IMR-90 (cell line): ENCODE measurements around the gene KCNJ10. TPM values are rescaled to one million over a fixed set of nuclear protein-coding genes. Genes with fewer than 3 reads are reported as not detected.

Experiments used
- ATAC-seq: fragments of 200-7000 bp; cut with Tn5 transposase; 2 replicates; pipeline ENCODE4 v1.9.1; 2020; ENCODE audit warnings: low read depth, mild to moderate bottlenecking, moderate library complexity
- BruUV-seq: library from RNA; stranded (reverse); fragments of 400-500 nt; replicated peaks from 2 replicates; lab custom pipeline; 2021; lab: Mats Ljungman, UMichigan
- CTCF ChIA-PET: fragments of 300-600 bp; formaldehyde crosslinking; extraction: SDS; loops from one replicate; lab custom pipeline; 2021; ENCODE audit warnings: antibody characterized with exemption; lab: Yijun Ruan, JAX
- POLR2A ChIA-PET: fragments of 300-600 bp; sonication (Branson Sonifier 250); formaldehyde crosslinking; loops from one replicate; lab custom pipeline; 2022; ENCODE audit warnings: antibody characterized with exemption; ENCODE audit not compliant: unreplicated experiment; lab: Charles Lee
- DNase-seq: peaks from one replicate; pipeline ENCODE4 v3.0.0; 2013
- H2AFZ ChIP-seq: replicated peaks from 2 replicates; pipeline ENCODE3; 2013; ENCODE audit warnings: low read length, mild to moderate bottlenecking; ENCODE audit not compliant: poor library complexity
- H2AK5ac ChIP-seq: 2 replicates; pipeline ENCODE4 v1.6.1; 2013; ENCODE audit warnings: low read depth, low read length, inconsistent platforms
- H2AK9ac ChIP-seq: replicated peaks from 2 replicates; pipeline ENCODE3; 2013; ENCODE audit warnings: mild to moderate bottlenecking, low read depth, low read length, moderate library complexity; ENCODE audit not compliant: poor library complexity
- H2BK120ac ChIP-seq: 2 replicates; pipeline ENCODE4 v1.6.1; 2013; ENCODE audit warnings: low read depth, low read length, inconsistent platforms
- H2BK15ac ChIP-seq: 3 replicates; pipeline ENCODE4 v1.6.1; 2013; ENCODE audit warnings: low read depth, low read length, inconsistent platforms
- H2BK20ac ChIP-seq: 2 replicates; pipeline ENCODE4 v1.6.1; 2013; ENCODE audit warnings: low read depth, mild to moderate bottlenecking, inconsistent platforms, low read length, moderate library complexity
- H2BK5ac ChIP-seq: 2 replicates; pipeline ENCODE4 v1.6.1; 2013; ENCODE audit warnings: mild to moderate bottlenecking, low read depth, low read length, inconsistent platforms; ENCODE audit not compliant: poor library complexity, severe bottlenecking
- H3K14ac ChIP-seq: replicated peaks from 2 replicates; pipeline ENCODE4 v1.6.1; 2013; ENCODE audit warnings: low read depth, low read length, inconsistent platforms
- H3K18ac ChIP-seq: 2 replicates; pipeline ENCODE4 v1.6.1; 2013; ENCODE audit warnings: low read depth, low read length, control low read depth
- H3K23ac ChIP-seq: 2 replicates; pipeline ENCODE4 v1.6.1; 2013; ENCODE audit warnings: low read depth, low read length, inconsistent platforms
- H3K27ac ChIP-seq: 2 replicates; pipeline ENCODE4 v1.5.1; 2013; ENCODE audit warnings: mild to moderate bottlenecking, control low read depth, low read length; ENCODE audit not compliant: insufficient read depth
- H3K27me3 ChIP-seq: 2 replicates; pipeline ENCODE4 v1.6.1; 2013; ENCODE audit warnings: low read length; ENCODE audit not compliant: control insufficient read depth, insufficient read depth
- H3K36me3 ChIP-seq: 2 replicates; pipeline ENCODE4 v1.6.1; 2013; ENCODE audit warnings: low read length, mixed read lengths; ENCODE audit not compliant: control insufficient read depth, insufficient read depth
- H3K4ac ChIP-seq: 2 replicates; pipeline ENCODE4 v1.6.1; 2013; ENCODE audit warnings: low read depth, low read length, inconsistent platforms
- H3K4me1 ChIP-seq: 2 replicates; pipeline ENCODE4 v1.6.1; 2013; ENCODE audit warnings: low read length, mixed read lengths; ENCODE audit not compliant: control insufficient read depth, insufficient read depth
- H3K4me2 ChIP-seq: 2 replicates; pipeline ENCODE4 v1.6.1; 2013; ENCODE audit warnings: low read depth, mild to moderate bottlenecking, control low read depth, low read length, moderate library complexity
- H3K4me3 ChIP-seq: 2 replicates; pipeline ENCODE4 v1.5.1; 2013; ENCODE audit warnings: low read depth, mild to moderate bottlenecking, control low read depth, low read length, moderate library complexity; ENCODE audit not compliant: insufficient read depth
- H3K56ac ChIP-seq: 2 replicates; pipeline ENCODE4 v1.6.1; 2013; ENCODE audit warnings: low read length, inconsistent platforms; ENCODE audit not compliant: insufficient read depth; ENCODE audit errors: extremely low read depth
- H3K79me1 ChIP-seq, 2 experiments: 2 replicates each; pipeline ENCODE4 v1.6.1; 2013; ENCODE audit warnings: low read length in 2 of 2, inconsistent platforms in 1 of 2, low read depth in 1 of 2
- H3K9ac ChIP-seq: 2 replicates; pipeline ENCODE4 v1.6.1; 2013; ENCODE audit warnings: low read depth, low read length, control low read depth
- H3K9me1 ChIP-seq: 2 replicates; pipeline ENCODE4 v1.6.1; 2013; ENCODE audit warnings: low read length, inconsistent platforms; ENCODE audit not compliant: insufficient read depth
- H3K9me3 ChIP-seq: 2 replicates; pipeline ENCODE4 v1.6.1; 2013; ENCODE audit warnings: low read length; ENCODE audit not compliant: control insufficient read depth, insufficient read depth
- H4K20me1 ChIP-seq: 2 replicates; pipeline ENCODE4 v1.6.1; 2013; ENCODE audit warnings: low read length, inconsistent platforms; ENCODE audit not compliant: insufficient read depth
- H4K5ac ChIP-seq: 2 replicates; pipeline ENCODE4 v1.6.1; 2013; ENCODE audit warnings: mild to moderate bottlenecking, low read depth, low read length, control low read depth
- H4K8ac ChIP-seq, 2 experiments: 2 replicates each; pipeline ENCODE4 v1.6.1; 2013; ENCODE audit warnings: low read depth in 2 of 2, low read length in 2 of 2, control low read depth in 1 of 2, inconsistent platforms in 1 of 2
- H4K91ac ChIP-seq: 2 replicates; pipeline ENCODE4 v1.6.1; 2013; ENCODE audit warnings: low read depth, low read length, inconsistent platforms; ENCODE audit not compliant: insufficient read depth
- CEBPB ChIP-seq: IDR thresholded peaks from 2 replicates; pipeline ENCODE4 v1.6.1; 2012; ENCODE audit warnings: low read depth, low read length, improper control_type of control experiment
- FOS ChIP-seq: fragments of 150-350 bp; IDR thresholded peaks from 2 replicates; pipeline ENCODE4 v1.6.1; 2016; ENCODE audit warnings: low read depth, low read length
- POLR2A ChIP-seq: IDR thresholded peaks from 2 replicates; pipeline ENCODE4 v1.6.1; 2012; ENCODE audit warnings: mild to moderate bottlenecking, low read depth, low read length
- dilution Hi-C: fragments of 300-500 bp; cut with HindIII; formaldehyde crosslinking; loops from one replicate; pipeline ENCODE4 v1.14.3; 2018; ENCODE audit warnings: low sequenced_read_pairs; ENCODE audit not compliant: unreplicated experiment
- in situ Hi-C: fragments of 300-500 bp; cut with MboI; formaldehyde crosslinking; loops from 3 replicates; pipeline ENCODE4 v1.14.3; 2019; ENCODE audit warnings: low sequenced_read_pairs, inconsistent platforms, mixed read lengths
- intact Hi-C: fragments of 100-400 bp; cut with micrococcal nuclease; formaldehyde crosslinking; loops from 2 replicates; pipeline ENCODE4 v1.10.0; 2022
- polyA plus RNA-seq, 3 experiments: library from polyadenylated mRNA; depleted of rRNA; stranded (reverse); fragments of >200 nt; gene quantifications; 2 replicates each; pipeline ENCODE4 v1.2.3, GENCODE V29; 2012; ENCODE audit warnings: low replicate concordance in 1 of 3
- total RNA-seq: library from RNA; depleted of rRNA; stranded (reverse); fragments of >200 nt; gene quantifications from 2 replicates; pipeline ENCODE4 v1.2.3, GENCODE V29; 2012
- TF ChIP-seq, protein P1 (sequence below): conservative IDR thresholded peaks from 2 replicates; pipeline ENCODE4 v1.5.1; 2012; ENCODE audit warnings: mild to moderate bottlenecking, low read depth, low read length, improper control_type of control experiment

The KCNJ10 gene
- total and polyA plus RNA-seq, 2 of the 4 experiments (the other 2 are of a cell fraction) = not detected

DNA sequence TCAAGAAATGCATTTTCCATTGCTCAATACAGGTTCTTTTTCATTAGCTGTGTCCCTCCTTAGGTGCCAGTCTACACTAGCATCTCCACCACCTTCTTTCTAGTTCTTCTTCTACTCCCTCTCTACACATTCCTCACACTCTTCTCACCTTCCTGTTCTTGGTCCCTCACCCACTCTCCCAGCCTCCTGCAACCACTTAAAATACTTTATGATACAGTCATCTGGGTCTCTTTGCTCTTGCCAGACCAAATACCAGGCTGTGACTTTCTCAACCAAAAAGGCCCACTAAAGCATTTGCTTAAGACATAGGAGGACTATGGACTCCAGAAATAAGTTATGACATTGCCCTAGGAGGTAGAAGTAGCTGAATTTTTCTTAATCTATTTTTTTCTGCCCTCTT is 73.3 kb downstream of the KCNJ10 start:
- Histone ChIP-seq H3K14ac (no peak overlapping the region), H2AFZ (no peak overlapping the region), H2BK5ac (no peak overlapping the region), H3K9me1 (no peaks in the 10 kb centered on the region), H3K4me1 (no peaks in the 10 kb centered on the region), H2AK5ac (no peak overlapping the region), H4K20me1 (no peaks in the 10 kb centered on the region), H4K5ac (no peak overlapping the region), H3K9me3 (no peaks in the 10 kb centered on the region), H2BK120ac (no peak overlapping the region), H4K8ac (no peak overlapping the region), H3K9ac (no peak overlapping the region), H4K91ac (no peak overlapping the region), H2BK15ac (no peak overlapping the region), H3K4ac (no peak overlapping the region), H3K36me3 (no peaks in the 10 kb centered on the region), H2AK9ac (no peak overlapping the region), H2BK20ac (peak overlapping the region; percentile 26; the same call in 1 of the 2 replicates), H3K18ac (no peak overlapping the region), H3K27ac (no peak overlapping the region), H3K27me3 (peaks cover 2% of the 10 kb centered on the region; the same call in 1 of the 2 replicates), H3K4me3 (no peak overlapping the region), H3K56ac (no peak overlapping the region), H3K4me2 (no peak overlapping the region), H3K79me1 (no peaks in the 10 kb centered on the region), H3K23ac (no peak overlapping the region)
- TF ChIP-seq POLR2A = no peak
- TF ChIP-seq, protein P1, sequence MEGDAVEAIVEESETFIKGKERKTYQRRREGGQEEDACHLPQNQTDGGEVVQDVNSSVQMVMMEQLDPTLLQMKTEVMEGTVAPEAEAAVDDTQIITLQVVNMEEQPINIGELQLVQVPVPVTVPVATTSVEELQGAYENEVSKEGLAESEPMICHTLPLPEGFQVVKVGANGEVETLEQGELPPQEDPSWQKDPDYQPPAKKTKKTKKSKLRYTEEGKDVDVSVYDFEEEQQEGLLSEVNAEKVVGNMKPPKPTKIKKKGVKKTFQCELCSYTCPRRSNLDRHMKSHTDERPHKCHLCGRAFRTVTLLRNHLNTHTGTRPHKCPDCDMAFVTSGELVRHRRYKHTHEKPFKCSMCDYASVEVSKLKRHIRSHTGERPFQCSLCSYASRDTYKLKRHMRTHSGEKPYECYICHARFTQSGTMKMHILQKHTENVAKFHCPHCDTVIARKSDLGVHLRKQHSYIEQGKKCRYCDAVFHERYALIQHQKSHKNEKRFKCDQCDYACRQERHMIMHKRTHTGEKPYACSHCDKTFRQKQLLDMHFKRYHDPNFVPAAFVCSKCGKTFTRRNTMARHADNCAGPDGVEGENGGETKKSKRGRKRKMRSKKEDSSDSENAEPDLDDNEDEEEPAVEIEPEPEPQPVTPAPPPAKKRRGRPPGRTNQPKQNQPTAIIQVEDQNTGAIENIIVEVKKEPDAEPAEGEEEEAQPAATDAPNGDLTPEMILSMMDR = no peak
- TF ChIP-seq FOS = 0 out of 2 replicates have a peak, but pooled peaks have one; percentile 18
- TF ChIP-seq CEBPB = peak; percentile 19; the same call in 1 of the 2 replicates
- ChIA-PET POLR2A (no interaction called here), CTCF (no interaction called here)
- in situ Hi-C loops = no loop called here
- intact Hi-C loops = no loop called here
- BruUV-seq = no TSS peak
- dilution Hi-C loops = no loop called here
- ATAC-seq (peak; percentile 85), DNase-seq (peak; percentile 85)
